Hepatocyte (in vitro differentiated cells): ENCODE results near the gene TRIM17. TPM values are rescaled to one million over a fixed set of nuclear protein-coding genes. Genes with fewer than 3 reads are reported as not detected.

Source experiments
- DNase-seq: peaks from one replicate; pipeline ENCODE4 v3.0.0-alpha.2; 2016; ENCODE audit warnings: low spot score
- H2AFZ ChIP-seq: fragments of 200-600 bp; sonication (generic); 2 replicates; pipeline ENCODE4 v1.6.0; 2016; ENCODE audit warnings: antibody characterized with exemption, mild to moderate bottlenecking
- H3K27ac ChIP-seq: fragments of 200-600 bp; sonication (generic); 2 replicates; pipeline ENCODE4 v1.5.1; 2016; ENCODE audit warnings: mild to moderate bottlenecking
- H3K27me3 ChIP-seq: fragments of 200-600 bp; sonication (generic); 2 replicates; pipeline ENCODE4 v1.6.1; 2016
- H3K36me3 ChIP-seq: fragments of 200-600 bp; sonication (generic); replicated peaks from 2 replicates; pipeline ENCODE4 v1.5.1; 2016; ENCODE audit warnings: low read depth; ENCODE audit not compliant: insufficient read depth
- H3K4me1 ChIP-seq: fragments of 200-600 bp; sonication (generic); 2 replicates; pipeline ENCODE4 v1.5.1; 2016; ENCODE audit warnings: mild to moderate bottlenecking, moderate library complexity; ENCODE audit not compliant: insufficient read depth
- H3K4me2 ChIP-seq: fragments of 200-600 bp; sonication (generic); 2 replicates; pipeline ENCODE4 v1.6.0; 2016
- H3K4me3 ChIP-seq: fragments of 200-600 bp; sonication (generic); 2 replicates; pipeline ENCODE4 v1.5.1; 2016; ENCODE audit warnings: mild to moderate bottlenecking
- H3K79me2 ChIP-seq: fragments of 200-600 bp; sonication (generic); 2 replicates; pipeline ENCODE4 v1.6.0; 2017; ENCODE audit warnings: mild to moderate bottlenecking
- H3K9me2 ChIP-seq: fragments of 200-600 bp; sonication (generic); replicated peaks from 2 replicates; pipeline ENCODE4 v1.6.0; 2017; ENCODE audit warnings: mild to moderate bottlenecking; ENCODE audit not compliant: insufficient read depth
- H3K9me3 ChIP-seq: fragments of 200-600 bp; sonication (generic); 2 replicates; pipeline ENCODE4 v1.5.1; 2016; ENCODE audit warnings: low read depth, mild to moderate bottlenecking
- H4K20me1 ChIP-seq: fragments of 200-600 bp; sonication (generic); 2 replicates; pipeline ENCODE4 v1.6.0; 2016; ENCODE audit warnings: mild to moderate bottlenecking; ENCODE audit not compliant: insufficient read depth, poor library complexity, severe bottlenecking
- EZH2 ChIP-seq: fragments of 200-600 bp; sonication (generic); IDR thresholded peaks from 2 replicates; pipeline ENCODE4 v1.6.1; 2016; ENCODE audit warnings: antibody characterized with exemption, mild to moderate bottlenecking, borderline replicate concordance
- EZH2phosphoT487 ChIP-seq: fragments of 200-600 bp; sonication (generic); IDR thresholded peaks from one replicate; pipeline ENCODE4 v1.6.1; 2018; ENCODE audit warnings: antibody characterized with exemption, mild to moderate bottlenecking, low read depth, moderate library complexity; ENCODE audit not compliant: unreplicated experiment, severe bottlenecking
- WGBS: methylation state at CpG from one replicate; pipeline ENCODE4 v1.1.6; 2016; ENCODE audit warnings: low lambda C conversion rate; ENCODE audit errors: missing lambda C conversion rate; 5-methylcytosine and 5-hydroxymethylcytosine counted together
- polyA plus RNA-seq: library from polyadenylated mRNA; unstranded; fragments of >200 nt; fragmentation: Nextera tagmentation; extraction: Ambion mirVana; gene quantifications from 2 replicates; pipeline ENCODE4 v1.2.1, GENCODE V29; 2016
- total RNA-seq: library from RNA; depleted of rRNA; stranded (reverse); fragments of >200 nt; gene quantifications from 2 replicates; pipeline ENCODE4 v1.2.3, GENCODE V29; 2014
- TF ChIP-seq, protein P1 (sequence below): fragments of 200-600 bp; sonication (generic); IDR thresholded peaks from 2 replicates; pipeline ENCODE4 v1.5.1; 2016; ENCODE audit warnings: antibody characterized with exemption, mild to moderate bottlenecking; ENCODE audit not compliant: poor library complexity

Gene TRIM17
- total and polyA plus RNA-seq, 2 experiments from 2014 or later: 2.4 to 7.3 TPM

DNA sequence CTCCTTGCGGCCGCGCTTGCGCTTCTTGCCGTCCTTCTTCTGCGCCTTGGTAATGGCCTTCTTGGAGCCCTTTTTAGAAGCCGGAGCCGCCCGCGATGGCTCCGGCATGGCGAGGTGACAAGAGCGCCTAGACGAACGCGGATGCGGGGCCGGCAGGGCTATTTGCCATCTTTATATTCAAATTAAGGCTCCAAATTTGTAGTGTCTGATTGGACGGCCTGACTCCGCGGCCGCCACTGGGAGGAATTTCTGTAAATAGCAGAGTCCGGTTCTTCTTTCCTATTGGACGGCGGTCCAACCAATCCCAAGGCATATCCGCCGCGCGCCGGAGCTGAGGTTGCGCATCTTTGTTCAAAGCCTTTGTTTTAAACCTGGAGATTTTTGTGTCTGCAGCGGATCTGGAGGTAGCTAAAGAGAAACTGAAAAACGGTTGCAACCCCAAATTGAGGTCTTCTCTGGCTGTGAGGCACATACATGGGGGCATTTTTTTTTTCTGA is 47.9 kb upstream of the TRIM17 start:
- peak; percentile 84 for DNase-seq
- peaks cover 61% of the 10 kb centered on the region for H3K27me3 ChIP-seq

GRCh38 chr1:228463559-228464455 is 47.1 kb upstream of the TRIM17 start:
- peaks cover 8% of the 10 kb centered on the region for H3K4me1 ChIP-seq
- H3K9me3 ChIP-seq: no peaks in the 10 kb centered on the region
- no peaks in the 10 kb centered on the region for H4K20me1 ChIP-seq
- TF ChIP-seq EZH2 (no peak), EZH2phosphoT487 (no peak)
- TF ChIP-seq, protein P1, sequence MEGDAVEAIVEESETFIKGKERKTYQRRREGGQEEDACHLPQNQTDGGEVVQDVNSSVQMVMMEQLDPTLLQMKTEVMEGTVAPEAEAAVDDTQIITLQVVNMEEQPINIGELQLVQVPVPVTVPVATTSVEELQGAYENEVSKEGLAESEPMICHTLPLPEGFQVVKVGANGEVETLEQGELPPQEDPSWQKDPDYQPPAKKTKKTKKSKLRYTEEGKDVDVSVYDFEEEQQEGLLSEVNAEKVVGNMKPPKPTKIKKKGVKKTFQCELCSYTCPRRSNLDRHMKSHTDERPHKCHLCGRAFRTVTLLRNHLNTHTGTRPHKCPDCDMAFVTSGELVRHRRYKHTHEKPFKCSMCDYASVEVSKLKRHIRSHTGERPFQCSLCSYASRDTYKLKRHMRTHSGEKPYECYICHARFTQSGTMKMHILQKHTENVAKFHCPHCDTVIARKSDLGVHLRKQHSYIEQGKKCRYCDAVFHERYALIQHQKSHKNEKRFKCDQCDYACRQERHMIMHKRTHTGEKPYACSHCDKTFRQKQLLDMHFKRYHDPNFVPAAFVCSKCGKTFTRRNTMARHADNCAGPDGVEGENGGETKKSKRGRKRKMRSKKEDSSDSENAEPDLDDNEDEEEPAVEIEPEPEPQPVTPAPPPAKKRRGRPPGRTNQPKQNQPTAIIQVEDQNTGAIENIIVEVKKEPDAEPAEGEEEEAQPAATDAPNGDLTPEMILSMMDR: no peak
- peak; percentile 34 for DNase-seq
- no peaks in the 10 kb centered on the region for H3K9me2 ChIP-seq
- H3K79me2 ChIP-seq: peaks cover 6% of the 10 kb centered on the region
- no peak overlapping the region for H3K27ac ChIP-seq
- peaks cover 61% of the 10 kb centered on the region for H3K27me3 ChIP-seq
- peak overlapping the region; percentile 70 for H3K4me2 ChIP-seq
- WGBS: 4% methylated on average over 55 of the region's 56 CpGs
- H3K4me3 ChIP-seq: no peak overlapping the region
- no peak overlapping the region for H2AFZ ChIP-seq
- no peaks in the 10 kb centered on the region for H3K36me3 ChIP-seq

More for the DNA sequence above, 47.9 kb upstream of the TRIM17 start:
- Histone ChIP-seq H3K9me2 (no peaks in the 10 kb centered on the region), H3K36me3 (no peaks in the 10 kb centered on the region), H2AFZ (peak overlapping the region; percentile 53), H3K4me3 (peak overlapping the region; percentile 36), H4K20me1 (no peaks in the 10 kb centered on the region), H3K79me2 (peaks cover 5% of the 10 kb centered on the region), H3K4me2 (peak overlapping the region; percentile 70), H3K27ac (peak overlapping the region; percentile 30), H3K4me1 (peaks cover 6% of the 10 kb centered on the region), H3K9me3 (no peaks in the 10 kb centered on the region)
- no peak for TF ChIP-seq EZH2
- TF ChIP-seq, protein P1: no peak
- TF ChIP-seq EZH2phosphoT487: no peak
- 4% methylated on average over 33 of the region's 33 CpGs for WGBS

- DNase-seq: no peak
- H3K79me2 ChIP-seq: peaks cover 6% of the 10 kb centered on the region
- no peaks in the 10 kb centered on the region for H3K9me3 ChIP-seq
- H3K4me1 ChIP-seq: peaks cover 8% of the 10 kb centered on the region
- H3K36me3 ChIP-seq: no peaks in the 10 kb centered on the region
- H2AFZ ChIP-seq: no peak overlapping the region
- H3K4me3 ChIP-seq: no peak overlapping the region
- H3K9me2 ChIP-seq: no peaks in the 10 kb centered on the region
- TF ChIP-seq, protein P1: no peak
- no peak for TF ChIP-seq EZH2
- no peak for TF ChIP-seq EZH2phosphoT487
- H3K27ac ChIP-seq: no peak overlapping the region
- WGBS: 66% methylated on average over 7 of the region's 7 CpGs
- H4K20me1 ChIP-seq: no peaks in the 10 kb centered on the region
- H3K4me2 ChIP-seq: peak overlapping the region; percentile 70
- peaks cover 56% of the 10 kb centered on the region for H3K27me3 ChIP-seq
These were observed 46.4 kb upstream of the TRIM17 start for GRCh38 chr1:228463009-228463558.
